Coronary artery (tissue), 2 donors: ENCODE results near the gene CHST9.

Experiments
- DNase-seq: peaks from one replicate; pipeline ENCODE4 v3.0.0-alpha.2; 2017; ENCODE audit warnings: low spot score
- H3K27ac ChIP-seq, 2 donors: fragments of 200-600 bp; sonication (generic); one replicate each; pipeline ENCODE4 v1.5.1; 2016 to 2019
- H3K4me3 ChIP-seq: fragments of 200-600 bp; sonication (generic); 2 replicates; pipeline ENCODE4 v1.5.1; 2016; ENCODE audit warnings: mild to moderate bottlenecking, moderate library complexity
- TF ChIP-seq, protein P1 (sequence below): fragments of 200-600 bp; sonication (generic); IDR thresholded peaks from one replicate; pipeline ENCODE4 v1.5.1; 2019; ENCODE audit warnings: antibody characterized with exemption

The CHST9 gene

DNA sequence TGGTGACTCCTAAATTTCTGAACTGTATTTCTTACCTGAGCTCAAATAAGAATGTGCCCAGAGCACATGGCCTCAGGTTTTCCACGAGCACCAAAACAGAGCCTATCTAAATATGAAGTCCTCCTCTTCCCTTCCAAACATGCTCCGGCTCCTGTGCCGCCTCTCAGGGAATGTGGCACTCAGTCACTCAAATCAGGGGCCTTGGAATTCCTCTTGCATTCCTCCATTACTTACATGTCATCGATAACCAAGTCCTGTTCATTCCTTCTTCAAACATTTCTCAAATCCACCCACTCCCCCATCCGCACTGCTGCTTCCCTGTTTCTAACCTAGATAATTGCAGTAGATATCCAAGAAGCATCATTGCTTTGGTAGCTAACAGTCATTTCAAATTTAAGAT lies 151.4 kb downstream of the CHST9 start:
- H3K4me3 ChIP-seq: no peak overlapping the region
- TF ChIP-seq, protein P1, sequence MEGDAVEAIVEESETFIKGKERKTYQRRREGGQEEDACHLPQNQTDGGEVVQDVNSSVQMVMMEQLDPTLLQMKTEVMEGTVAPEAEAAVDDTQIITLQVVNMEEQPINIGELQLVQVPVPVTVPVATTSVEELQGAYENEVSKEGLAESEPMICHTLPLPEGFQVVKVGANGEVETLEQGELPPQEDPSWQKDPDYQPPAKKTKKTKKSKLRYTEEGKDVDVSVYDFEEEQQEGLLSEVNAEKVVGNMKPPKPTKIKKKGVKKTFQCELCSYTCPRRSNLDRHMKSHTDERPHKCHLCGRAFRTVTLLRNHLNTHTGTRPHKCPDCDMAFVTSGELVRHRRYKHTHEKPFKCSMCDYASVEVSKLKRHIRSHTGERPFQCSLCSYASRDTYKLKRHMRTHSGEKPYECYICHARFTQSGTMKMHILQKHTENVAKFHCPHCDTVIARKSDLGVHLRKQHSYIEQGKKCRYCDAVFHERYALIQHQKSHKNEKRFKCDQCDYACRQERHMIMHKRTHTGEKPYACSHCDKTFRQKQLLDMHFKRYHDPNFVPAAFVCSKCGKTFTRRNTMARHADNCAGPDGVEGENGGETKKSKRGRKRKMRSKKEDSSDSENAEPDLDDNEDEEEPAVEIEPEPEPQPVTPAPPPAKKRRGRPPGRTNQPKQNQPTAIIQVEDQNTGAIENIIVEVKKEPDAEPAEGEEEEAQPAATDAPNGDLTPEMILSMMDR: no peak
- H3K27ac ChIP-seq: no peak overlapping the region
- no peak for DNase-seq

DNA sequence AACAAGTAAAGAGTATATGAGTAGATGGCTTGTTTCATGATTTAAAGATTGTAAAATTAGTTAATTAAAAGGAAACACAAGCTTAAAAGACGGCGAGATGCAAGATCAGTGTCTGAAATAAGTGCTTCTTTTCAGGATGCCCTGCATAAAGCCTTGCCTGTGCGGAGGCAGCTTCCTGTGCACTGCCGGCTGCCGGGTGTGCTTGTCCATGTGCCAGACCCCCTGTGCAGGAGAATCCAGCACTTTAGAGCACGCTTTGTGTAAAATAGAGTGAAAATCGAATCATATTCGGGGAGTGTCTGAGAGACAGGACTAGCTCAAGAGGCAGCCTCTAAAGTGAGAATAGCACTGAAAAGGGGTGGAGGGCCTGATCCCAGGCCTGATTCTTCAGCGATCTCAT lies 154.7 kb downstream of the CHST9 start:
- Histone ChIP-seq H3K27ac (no peak overlapping the region), H3K4me3 (no peak overlapping the region)
- TF ChIP-seq, protein P1: no peak
- DNase-seq: no peak

DNA sequence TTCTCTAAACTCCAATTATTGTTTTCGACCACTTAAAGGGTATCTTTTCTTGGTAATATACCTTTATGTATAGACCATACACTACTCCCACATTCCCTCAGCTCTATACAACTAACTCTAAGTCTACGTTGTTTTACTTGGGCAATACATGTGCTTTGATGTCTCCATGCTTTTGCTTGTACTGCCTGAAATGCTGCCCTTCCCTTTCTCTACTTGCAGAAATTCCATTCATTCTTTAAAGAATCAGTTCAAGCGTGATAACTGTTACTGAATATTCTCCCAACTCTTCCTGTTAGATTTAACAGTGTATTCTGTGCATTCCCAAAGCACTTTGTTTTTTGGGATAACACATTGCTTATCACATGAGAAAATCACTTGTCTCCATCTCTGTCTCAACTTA lies 162.6 kb downstream of the CHST9 start:
- DNase-seq: no peak
- H3K4me3 ChIP-seq: no peak overlapping the region
- TF ChIP-seq, protein P1: no peak
- no peak overlapping the region for H3K27ac ChIP-seq

- no peak overlapping the region for H3K4me3 ChIP-seq
- no peak overlapping the region for H3K27ac ChIP-seq
- DNase-seq: no peak
- TF ChIP-seq, protein P1: no peak
Measured at GRCh38 chr18:27017901-27018500, 167.1 kb downstream of the CHST9 start.

GRCh38 chr18:27014841-27015240 lies 170.3 kb downstream of the CHST9 start:
- TF ChIP-seq, protein P1: no peak
- no peak for DNase-seq
- no peak overlapping the region for H3K4me3 ChIP-seq
- H3K27ac ChIP-seq: no peak overlapping the region

DNA sequence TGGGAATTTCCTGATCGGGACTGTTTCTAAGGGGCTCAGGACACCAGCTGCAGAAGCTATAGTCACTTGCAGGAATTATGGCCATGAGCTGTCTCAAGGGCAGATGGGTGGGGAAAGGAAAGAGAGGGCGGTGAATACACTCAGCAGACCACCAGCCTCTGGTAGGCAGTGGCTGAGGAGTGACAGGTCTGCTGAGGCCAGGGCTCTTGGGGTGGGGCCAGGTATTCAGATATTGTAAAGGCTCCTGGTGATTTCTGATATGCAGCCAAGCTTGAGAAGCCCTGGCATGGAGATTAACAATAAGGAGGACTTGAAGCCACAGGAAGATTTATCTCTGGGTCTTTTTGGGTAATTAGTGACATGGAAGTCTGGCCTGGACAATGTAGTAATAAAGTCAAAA lies 174.3 kb downstream of the CHST9 start:
- TF ChIP-seq, protein P1: no peak
- no peak for DNase-seq
- no peak overlapping the region for H3K4me3 ChIP-seq
- no peak overlapping the region for H3K27ac ChIP-seq

DNA sequence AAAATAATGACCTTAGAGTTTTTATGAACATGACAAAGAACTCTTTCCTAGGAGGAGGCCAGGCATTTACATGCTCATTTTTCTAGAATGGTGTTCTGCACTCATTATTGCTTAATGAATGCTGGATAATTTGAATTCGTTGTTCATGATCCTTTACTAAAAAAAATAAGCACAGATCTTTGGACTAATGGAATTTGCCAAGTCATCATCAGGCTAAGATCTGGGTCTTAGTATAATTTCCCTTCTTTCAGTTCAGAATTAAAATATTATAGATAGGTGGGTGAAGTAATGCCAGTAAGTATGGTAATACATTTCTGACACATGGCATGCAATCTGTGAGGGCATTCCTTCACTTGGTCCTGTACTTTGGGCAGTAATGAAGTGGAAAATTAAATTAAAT lies 175.8 kb downstream of the CHST9 start:
- no peak for DNase-seq
- Histone ChIP-seq H3K27ac (no peak overlapping the region), H3K4me3 (no peak overlapping the region)
- TF ChIP-seq, protein P1: no peak
